Adrenal gland (tissue), 12 donors: ENCODE measurements around the gene SAMMSON. TPM values are rescaled to one million over a fixed set of nuclear protein-coding genes. Genes with fewer than 3 reads are reported as not detected.

Experiments
- DNase-seq, 7 donors: peaks; one replicate each; pipeline ENCODE4 v3.0.0-alpha.2; 2019 to 2020
- H3K27ac ChIP-seq, 5 donors: fragments of 200-600 bp; sonication (generic) in 4 of 5; 1 replicate in 3 of 5; 2 replicates in 2 of 5; pipeline versions ENCODE4 v1.5.1 to v1.8.0; 2016 to 2020; ENCODE audit warnings: mild to moderate bottlenecking in 1 of 5
- H3K27me3 ChIP-seq: fragments of 200-600 bp; 2 replicates; pipeline ENCODE4 v1.8.0; 2021
- H3K36me3 ChIP-seq, 2 donors: fragments of 200-600 bp; replicated peaks in 1 of 2; 1 replicate in 1 of 2; 2 replicates in 1 of 2; pipeline versions ENCODE4 v1.5.1 to v1.8.0; 2018 to 2022
- H3K4me1 ChIP-seq, 2 donors: fragments of 200-600 bp; replicated peaks in 1 of 2; 1 replicate in 1 of 2; 2 replicates in 1 of 2; pipeline versions ENCODE4 v1.5.1 to v1.8.0; 2018 to 2021
- H3K4me3 ChIP-seq, 4 donors: fragments of 200-600 bp; sonication (generic) in 3 of 4; one replicate each; pipeline ENCODE4 v1.5.1; 2016 to 2018
- H3K9me3 ChIP-seq, 3 donors: fragments of 200-600 bp; sonication (generic) in 1 of 3; replicated peaks in 1 of 3; 1 replicate in 2 of 3; 2 replicates in 1 of 3; pipeline versions ENCODE4 v1.5.1 to v1.8.0; 2016 to 2021
- CTCF ChIP-seq, 6 experiments: fragments of 450-650 bp in 4 of 6; fragments of 200-600 bp in 2 of 6; sonication (generic) in 1 of 6; IDR thresholded peaks; 1 replicate in 5 of 6; 2 replicates in 1 of 6; pipeline versions ENCODE4 v1.5.1 to v1.8.0; 2016 to 2021; ENCODE audit warnings: antibody characterized with exemption in 6 of 6, mild to moderate bottlenecking in 2 of 6, moderate library complexity in 1 of 6
- POLR2A ChIP-seq, 2 donors: fragments of 450-650 bp; IDR thresholded peaks; one replicate each; pipeline ENCODE4 v1.6.1; 2017; ENCODE audit warnings: antibody characterized with exemption in 2 of 2, mild to moderate bottlenecking in 2 of 2, moderate library complexity in 1 of 2
- WGBS, 4 donors: extraction: QIAGEN DNeasy Blood & Tissue Kit in 2 of 4; methylation state at CpG; one replicate each; pipeline versions ENCODE4 v1.1.5 to v1.1.7; 2013 to 2017; 5-methylcytosine and 5-hydroxymethylcytosine counted together
- intact Hi-C, 2 donors: fragments of 100-400 bp; cut with DNase I; formaldehyde crosslinking; loops; one replicate each; pipeline versions ENCODE4 v1.14.1 to v1.15.0; 2022 to 2023
- polyA plus RNA-seq, 3 donors: library from polyadenylated mRNA; stranded (reverse); fragments of 200-250 nt in 2 of 3; fragments of 350-450 nt in 1 of 3; fragmentation: Illumina TruSeq in 1 of 3; extraction: RNeasy Lipid Tissue Mini Kit (QIAGEN cat#74804) in 1 of 3; gene quantifications; one replicate each; pipeline ENCODE4 v1.2.3, GENCODE V29; 2013 to 2014
- total RNA-seq, 9 donors: library from RNA; depleted of rRNA in 4 of 9; stranded (reverse); fragments of >200 nt in 4 of 9; fragments of 120-200 nt in 1 of 9; fragmentation: NEBNext Ultra II Directional in 1 of 9; extraction: Animal tissue kit (Norgen Biotek cat#: 25700) in 1 of 9; gene quantifications; one replicate each; pipeline versions ENCODE4 v1.1.0 to v1.2.4, GENCODE V29; 2013 to 2023
- donor health status: healthy with polysubstance abuse.
- donor health status: Bipolar disorder and iron deficiency.
- donor health status: DM: yes; HTN: yes; CAD: no.
- donor health status: DM: no; HTN: no; CAD: no.
- donor health status: DM: no; HTN: no; CAD: no.
- donor health status: DM: yes; HTN: yes; CAD: no.

Gene SAMMSON
- total and polyA plus RNA-seq, 12 donors: not detected

DNA sequence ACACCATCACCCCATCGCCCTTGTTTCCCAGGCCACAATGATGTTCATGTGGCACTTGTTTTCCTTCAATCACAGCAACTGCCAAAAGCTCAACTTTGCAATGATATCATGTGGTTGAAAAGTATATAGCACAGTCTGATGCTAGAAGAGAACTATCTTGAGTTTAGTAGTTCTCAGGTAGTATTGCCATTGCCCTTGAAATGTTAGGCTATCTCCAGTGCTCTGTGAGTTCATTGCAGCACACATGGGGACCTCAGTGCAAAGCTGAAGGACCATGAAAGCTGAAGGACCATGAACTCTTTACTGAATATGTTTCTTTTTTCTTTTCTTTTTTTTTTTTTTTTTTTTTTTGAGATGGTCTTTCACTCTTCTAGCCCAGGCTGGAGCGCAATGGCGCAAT lies 35.9 kb upstream of the SAMMSON start:
- Histone ChIP-seq H3K4me3 (no peak overlapping the region), H3K27me3 (no peaks in the 10 kb centered on the region), H3K4me1 (no peaks in the 10 kb centered on the region), H3K36me3 (peaks cover 0 to 22% of the 10 kb centered on the region in 2 donors), H3K27ac (no peak overlapping the region), H3K9me3 (no peaks in the 10 kb centered on the region)
- DNase-seq: no peak
- WGBS, 4 donors: 95 to 99% (median 97%) methylated on average over 3 of the region's 3 CpGs
- intact Hi-C loops: no loop called here
- TF ChIP-seq CTCF (IDR thresholded peaks at IDR 0.05) (no peak), POLR2A (IDR thresholded peaks at IDR 0.05) (no peak)

DNA sequence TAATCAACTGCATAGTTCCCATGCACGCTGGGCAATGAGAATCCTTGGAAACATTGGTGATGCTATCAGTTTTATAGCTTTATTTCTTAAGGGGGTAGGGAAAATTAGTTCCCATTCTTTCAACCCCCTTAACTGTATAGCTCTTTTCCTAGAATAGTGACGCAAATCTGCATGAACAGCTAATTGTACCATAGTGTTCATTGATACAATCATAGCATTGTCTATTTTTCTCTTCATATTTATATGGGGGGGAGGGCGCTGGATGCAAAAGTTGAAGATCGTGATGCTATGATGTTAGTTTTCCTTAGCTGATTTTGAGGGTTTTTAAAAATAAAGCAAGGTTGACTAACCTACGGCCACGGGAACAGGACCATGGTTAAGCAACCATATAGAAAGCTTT lies 32.4 kb upstream of the SAMMSON start:
- Histone ChIP-seq H3K36me3 (peaks cover 0 to 7% of the 10 kb centered on the region in 2 donors), H3K9me3 (no peaks in the 10 kb centered on the region), H3K4me1 (no peaks in the 10 kb centered on the region), H3K4me3 (no peak overlapping the region), H3K27ac (no peak overlapping the region), H3K27me3 (no peaks in the 10 kb centered on the region)
- 81 to 94% (median 83%) methylated on average over 6 of the region's 6 CpGs for WGBS, 4 donors
- no peak for TF ChIP-seq CTCF (IDR thresholded peaks at IDR 0.05)
- no peak for TF ChIP-seq POLR2A (IDR thresholded peaks at IDR 0.05)
- intact Hi-C loops: no loop called here
- no peak for DNase-seq

DNA sequence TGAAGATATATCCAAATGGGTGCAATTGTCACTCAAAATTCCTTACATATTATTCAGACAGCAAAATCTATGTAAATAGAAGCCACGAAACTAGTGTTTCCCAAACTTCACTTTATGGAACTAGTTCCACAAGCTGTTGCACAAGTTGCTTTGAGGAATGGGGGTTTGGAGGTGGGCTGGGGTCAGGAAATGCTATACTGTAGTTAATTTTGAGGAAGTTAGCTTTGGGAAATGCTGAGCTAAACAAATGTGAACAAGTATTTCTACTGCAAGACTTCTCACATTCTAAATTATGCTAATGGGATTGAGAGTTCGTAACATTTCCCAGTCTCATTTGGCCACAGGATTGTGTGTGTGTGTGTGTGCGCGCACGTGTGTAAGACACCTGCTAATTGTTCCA lies 28.7 kb upstream of the SAMMSON start:
- peak in 4 of 7 donors; percentile 13 to 33 (median 22) for DNase-seq
- TF ChIP-seq CTCF (IDR thresholded peaks at IDR 0.05): no peak
- no peak for TF ChIP-seq POLR2A (IDR thresholded peaks at IDR 0.05)
- no peaks in the 10 kb centered on the region for H3K27me3 ChIP-seq

DNA sequence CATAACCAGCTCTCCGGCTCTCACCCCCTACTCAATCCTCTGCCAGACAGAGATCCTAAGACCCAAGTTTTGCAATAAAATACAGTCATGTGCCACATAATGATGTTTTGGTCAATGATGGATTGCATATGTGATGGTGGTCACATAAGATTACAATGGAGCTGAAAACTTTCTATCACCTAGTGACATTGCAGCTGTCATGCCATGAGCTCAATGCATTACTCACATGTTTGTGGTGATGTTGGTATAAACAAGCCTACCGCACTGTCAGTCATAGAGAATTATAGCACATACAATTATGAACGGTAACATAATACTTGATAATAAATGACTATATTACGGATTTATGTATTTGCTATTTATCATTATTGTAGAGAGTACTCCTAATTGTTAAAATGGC lies 26.9 kb upstream of the SAMMSON start:
- 86 to 94% (median 90%) methylated on average over 4 of the region's 4 CpGs for WGBS, 4 donors
- no peak overlapping the region for H3K27ac ChIP-seq
- DNase-seq: no peak
- H3K4me3 ChIP-seq: no peak overlapping the region
- H3K27me3 ChIP-seq: no peaks in the 10 kb centered on the region
- no peaks in the 10 kb centered on the region for H3K36me3 ChIP-seq
- intact Hi-C loops: no loop called here
- no peaks in the 10 kb centered on the region for H3K4me1 ChIP-seq
- TF ChIP-seq CTCF (IDR thresholded peaks at IDR 0.05): no peak
- no peak for TF ChIP-seq POLR2A (IDR thresholded peaks at IDR 0.05)
- no peaks in the 10 kb centered on the region for H3K9me3 ChIP-seq

More for the DNA sequence above, 28.7 kb upstream of the SAMMSON start:
- Histone ChIP-seq H3K9me3 (no peaks in the 10 kb centered on the region), H3K4me1 (no peaks in the 10 kb centered on the region), H3K27ac (no peak overlapping the region), H3K36me3 (no peaks in the 10 kb centered on the region), H3K4me3 (no peak overlapping the region)
- WGBS, 4 donors: 82 to 91% (median 86%) methylated on average over 5 of the region's 5 CpGs
- intact Hi-C loops: no loop called here
